Esophagus squamous epithelium (tissue), 5 donors: ENCODE results near the gene HIVEP1. TPM values are rescaled to one million over a fixed set of nuclear protein-coding genes. Genes with fewer than 3 reads are reported as not detected.

Source experiments
- DNase-seq: peaks from one replicate; lab custom pipeline; 2025; lab: John Stamatoyannopoulos, UW
- H3K27ac ChIP-seq, 4 donors: fragments of 200-600 bp; sonication (generic); one replicate each; pipeline ENCODE4 v1.5.1; 2016 to 2019; ENCODE audit warnings: mild to moderate bottlenecking in 1 of 4
- H3K27me3 ChIP-seq, 4 donors: fragments of 200-600 bp; sonication (generic); 1 replicate in 3 of 4; 2 replicates in 1 of 4; pipeline versions ENCODE4 v1.5.1 to v1.6.0; 2017 to 2021; ENCODE audit warnings: antibody characterized with exemption in 1 of 4
- H3K36me3 ChIP-seq, 3 donors: fragments of 200-600 bp; sonication (generic); one replicate each; pipeline ENCODE4 v1.5.1; 2016 to 2019
- H3K4me1 ChIP-seq, 3 donors: fragments of 200-600 bp; sonication (generic); one replicate each; pipeline ENCODE4 v1.5.1; 2017 to 2019
- H3K4me3 ChIP-seq, 4 donors: fragments of 200-600 bp; sonication (generic); 1 replicate in 3 of 4; 2 replicates in 1 of 4; pipeline ENCODE4 v1.5.1; 2016 to 2019; ENCODE audit warnings: mild to moderate bottlenecking in 2 of 4, moderate library complexity in 1 of 4
- H3K9me3 ChIP-seq, 3 donors: fragments of 200-600 bp; sonication (generic); one replicate each; pipeline ENCODE4 v1.5.1; 2016 to 2019
- CTCF ChIP-seq, 6 experiments: fragments of 450-650 bp in 4 of 6; fragments of 200-600 bp in 2 of 6; sonication (generic) in 2 of 6; IDR thresholded peaks; one replicate each; pipeline ENCODE4 v1.5.1; 2016 to 2019; ENCODE audit warnings: antibody characterized with exemption in 6 of 6, mild to moderate bottlenecking in 4 of 6, moderate library complexity in 4 of 6
- POLR2A ChIP-seq, 4 donors: fragments of 450-650 bp; IDR thresholded peaks; one replicate each; pipeline ENCODE4 v1.6.1; 2017; ENCODE audit warnings: antibody characterized with exemption in 4 of 4, mild to moderate bottlenecking in 4 of 4, moderate library complexity in 3 of 4
- WGBS, 2 donors: methylation state at CpG; one replicate each; pipeline ENCODE4 v1.1.5; 2018; 5-methylcytosine and 5-hydroxymethylcytosine counted together
- intact Hi-C: fragments of 100-400 bp; cut with DNase I; formaldehyde crosslinking; loops from one replicate; pipeline ENCODE4 v1.15.0; 2022
- total RNA-seq, 4 donors: library from RNA; depleted of rRNA; stranded (reverse); fragments of >200 nt; gene quantifications; one replicate each; pipeline ENCODE4 v1.1.0, GENCODE V29; 2016
- donor health status: DM: yes; HTN: yes; CAD: no.

Gene HIVEP1
- total RNA-seq, 4 donors from 2014 or later: 11.0 to 22.3 (median 20.7) TPM

DNA sequence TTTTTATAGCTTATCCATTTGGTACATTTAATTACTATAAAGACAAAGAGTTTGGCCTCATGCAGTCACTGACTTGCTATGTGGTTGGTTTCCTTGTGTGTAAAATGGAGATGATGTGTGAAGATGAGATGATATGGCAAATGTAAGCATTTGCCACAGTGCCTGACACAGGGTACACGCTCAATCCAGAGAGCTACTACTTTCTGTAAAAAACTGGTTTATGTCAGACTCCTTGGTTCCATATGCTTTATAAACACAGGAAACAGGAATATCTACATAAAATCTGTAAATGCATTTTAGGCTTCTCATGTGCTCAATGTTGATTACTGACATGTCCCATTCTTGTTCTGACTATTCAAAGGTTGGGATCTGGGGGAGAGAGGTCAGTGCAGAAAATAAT, 10.4 kb downstream of the HIVEP1 start:
- intact Hi-C loops: no loop called here
- no peak overlapping the region for H3K4me3 ChIP-seq
- peaks cover 0 to 43% (median 0%) of the 10 kb centered on the region in 3 donors for H3K36me3 ChIP-seq
- no peaks in the 10 kb centered on the region for H3K9me3 ChIP-seq
- no peaks in the 10 kb centered on the region for H3K27me3 ChIP-seq
- WGBS, 2 donors: 100% methylated on average over 1 of the region's 1 CpG
- TF ChIP-seq CTCF (IDR thresholded peaks at IDR 0.05) (no peak), POLR2A (IDR thresholded peaks at IDR 0.05) (no peak)
- H3K27ac ChIP-seq: no peak overlapping the region
- H3K4me1 ChIP-seq: peaks cover 4 to 39% (median 12%) of the 10 kb centered on the region in 3 donors
- DNase-seq: no peak

DNA sequence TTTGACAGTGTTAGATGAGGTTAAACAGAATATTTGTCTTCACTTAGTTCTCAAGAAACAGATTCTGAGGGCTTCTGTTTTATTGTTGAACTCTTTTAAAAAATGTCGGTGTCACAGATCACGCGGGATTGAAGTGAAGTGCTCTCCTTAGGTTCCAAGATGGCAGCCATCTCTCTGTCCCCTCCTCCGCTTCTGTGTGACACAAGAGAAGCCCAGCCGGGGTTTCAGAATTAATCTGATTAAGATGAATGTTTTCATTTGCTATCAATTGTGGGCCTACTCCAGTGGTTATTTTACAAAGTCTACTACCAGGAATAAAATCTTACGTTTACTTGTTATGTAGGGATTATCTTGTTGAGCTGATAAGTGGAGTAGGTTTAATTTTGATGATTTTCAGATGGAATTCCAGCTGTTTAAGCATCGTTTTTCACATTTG, 10.9 kb downstream of the HIVEP1 start:
- WGBS, 2 donors: 84 to 87% methylated on average over 7 of the region's 7 CpGs
- no peak overlapping the region for H3K27ac ChIP-seq
- peaks cover 4 to 39% (median 12%) of the 10 kb centered on the region in 3 donors for H3K4me1 ChIP-seq
- TF ChIP-seq POLR2A (IDR thresholded peaks at IDR 0.05) (no peak), CTCF (IDR thresholded peaks at IDR 0.05) (no peak)
- H3K4me3 ChIP-seq: no peak overlapping the region
- DNase-seq: no peak
- H3K36me3 ChIP-seq: peaks cover 0 to 38% (median 0%) of the 10 kb centered on the region in 3 donors
- H3K27me3 ChIP-seq: no peaks in the 10 kb centered on the region
- intact Hi-C loops: no loop called here
- no peaks in the 10 kb centered on the region for H3K9me3 ChIP-seq

- Histone ChIP-seq H3K36me3 (peaks cover 0 to 26% (median 0%) of the 10 kb centered on the region in 3 donors), H3K4me1 (peaks cover 4 to 49% (median 14%) of the 10 kb centered on the region in 3 donors), H3K27ac (no peak overlapping the region), H3K9me3 (no peaks in the 10 kb centered on the region), H3K27me3 (no peaks in the 10 kb centered on the region), H3K4me3 (no peak overlapping the region)
- intact Hi-C loops: no loop called here
- DNase-seq: no peak
- TF ChIP-seq CTCF (IDR thresholded peaks at IDR 0.05) (no peak), POLR2A (IDR thresholded peaks at IDR 0.05) (no peak)
- WGBS, 2 donors: 75 to 78% methylated on average over 2 of the region's 2 CpGs
Measured at GRCh38 chr6:12024216-12024615, 12.1 kb downstream of the HIVEP1 start.

GRCh38 chr6:12024699-12025434, 12.8 kb downstream of the HIVEP1 start:
- Histone ChIP-seq H3K4me1 (peaks cover 4 to 55% (median 14%) of the 10 kb centered on the region in 3 donors), H3K27me3 (no peaks in the 10 kb centered on the region), H3K9me3 (no peaks in the 10 kb centered on the region), H3K36me3 (peaks cover 0 to 19% (median 0%) of the 10 kb centered on the region in 3 donors), H3K27ac (peak overlapping the region in 2 of 4 donors; percentile 7 to 12), H3K4me3 (no peak overlapping the region)
- no peak for TF ChIP-seq CTCF (IDR thresholded peaks at IDR 0.05)
- no peak for TF ChIP-seq POLR2A (IDR thresholded peaks at IDR 0.05)
- intact Hi-C loops: no loop called here
- 93 to 94% methylated on average over 4 of the region's 4 CpGs for WGBS, 2 donors
- no peak for DNase-seq

DNA sequence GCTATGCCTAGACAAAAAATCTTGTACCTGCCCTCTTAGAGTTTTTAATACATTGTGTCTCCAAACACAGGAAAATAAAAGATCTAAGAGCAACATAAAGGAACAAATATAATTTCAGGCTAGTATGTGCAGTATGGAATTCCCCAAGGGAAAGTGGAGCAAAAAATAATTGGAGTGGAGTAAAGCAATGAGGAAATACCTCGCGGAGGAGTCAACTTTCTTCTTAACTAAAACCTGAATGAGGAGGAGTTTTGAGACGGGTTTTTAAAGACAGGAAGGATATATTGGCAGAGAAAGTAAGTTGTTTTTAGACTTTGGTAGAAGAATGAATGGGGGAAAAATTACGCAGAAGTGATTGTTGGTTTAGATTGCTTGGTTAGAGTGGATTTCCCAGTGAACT, 14.0 kb downstream of the HIVEP1 start:
- Histone ChIP-seq H3K27me3 (no peaks in the 10 kb centered on the region), H3K4me3 (no peak overlapping the region), H3K36me3 (peaks cover 0 to 12% (median 0%) of the 10 kb centered on the region in 3 donors), H3K9me3 (no peaks in the 10 kb centered on the region), H3K4me1 (peaks cover 4 to 61% (median 15%) of the 10 kb centered on the region in 3 donors), H3K27ac (no peak overlapping the region)
- no peak for TF ChIP-seq CTCF (IDR thresholded peaks at IDR 0.05)
- no peak for TF ChIP-seq POLR2A (IDR thresholded peaks at IDR 0.05)
- WGBS, 2 donors: 60 to 74% methylated on average over 4 of the region's 4 CpGs
- intact Hi-C loops: no loop called here
- DNase-seq: no peak
